ENCODE results near the gene GPR150. TPM values are rescaled to one million over a fixed set of nuclear protein-coding genes. Genes with fewer than 3 reads are reported as not detected.

The GPR150 gene
- total and polyA plus RNA-seq, 2 of the 4 experiments (the other 2 are of a cell fraction): under 0.01 to 0.10 TPM

- TF ChIP-seq BHLHE40 (IDR thresholded peaks at IDR 0.05; ENCODE audit: low read depth, low read length): no peak
These were observed 2.1 kb downstream of the GPR150 start (continued) for GRCh38 chr5:95621839-95622629.

GRCh38 chr5:95623706-95624105 is 3.8 kb downstream of the GPR150 start:
- POLR2A ChIA-PET (ENCODE audit: unreplicated experiment): no interaction called here
- intact Hi-C loops (cut with micrococcal nuclease) (no loop called here), dilution Hi-C loops (cut with HindIII; ENCODE audit: low sequenced_read_pairs, unreplicated experiment) (no loop called here), in situ Hi-C loops (cut with MboI; ENCODE audit: low sequenced_read_pairs) (no loop called here)
- CTCF ChIA-PET: no interaction called here
- H3K36me3 ChIP-seq (ENCODE audit: control insufficient read depth, insufficient read depth, low read length): no peaks in the 10 kb centered on the region
- no peak overlapping the region for H3K9ac ChIP-seq (ENCODE audit: low read depth, low read length)
- H3K4me3 ChIP-seq (ENCODE audit: insufficient read depth, low read depth, low read length): no peak overlapping the region
- H3K23ac ChIP-seq (ENCODE audit: low read depth, low read length): no peak overlapping the region
- no peaks in the 10 kb centered on the region for H3K79me1 ChIP-seq (ENCODE audit: low read depth in 1 of 2, low read length in 2 of 2)
- no peak overlapping the region for H4K5ac ChIP-seq (ENCODE audit: low read depth, low read length)
- no peak overlapping the region for H2AK9ac ChIP-seq (replicated peaks; ENCODE audit: low read depth, low read length, poor library complexity)
- no peak overlapping the region for H3K14ac ChIP-seq (replicated peaks; ENCODE audit: low read depth, low read length)
- no peak overlapping the region for H2BK120ac ChIP-seq (ENCODE audit: low read depth, low read length)
- no peak overlapping the region for H3K4ac ChIP-seq (ENCODE audit: low read depth, low read length)
- no TSS peak for BruUV-seq (replicated peaks)
- ATAC-seq (ENCODE audit: low read depth) (no peak), DNase-seq (no peak)
- H4K8ac ChIP-seq (ENCODE audit: low read depth in 2 of 2, low read length in 2 of 2): no peak overlapping the region
- no peak overlapping the region for H2BK5ac ChIP-seq (ENCODE audit: low read depth, low read length, poor library complexity, severe bottlenecking)
- TF ChIP-seq MXI1 (IDR thresholded peaks at IDR 0.05; ENCODE audit: borderline replicate concordance, low read depth, low read length) (no peak), USF2 (IDR thresholded peaks at IDR 0.05; ENCODE audit: low read depth, low read length) (no peak), NFE2L2 (IDR thresholded peaks at IDR 0.05; ENCODE audit: low read depth, low read length) (no peak), MAZ (IDR thresholded peaks at IDR 0.05; ENCODE audit: borderline replicate concordance, low read depth, low read length) (no peak), CEBPB (IDR thresholded peaks at IDR 0.05; ENCODE audit: low read depth, low read length) (no peak), RFX5 (IDR thresholded peaks at IDR 0.05; ENCODE audit: low read depth, low read length) (no peak), CHD1 (IDR thresholded peaks at IDR 0.05; ENCODE audit: low read depth, low read length) (no peak)
- H3K4me2 ChIP-seq (ENCODE audit: low read depth, low read length): no peak overlapping the region
- no peaks in the 10 kb centered on the region for H3K9me3 ChIP-seq (ENCODE audit: control insufficient read depth, insufficient read depth, low read length)
- no peaks in the 10 kb centered on the region for H3K27me3 ChIP-seq (ENCODE audit: control insufficient read depth, insufficient read depth, low read length)
- H3K27ac ChIP-seq (ENCODE audit: insufficient read depth, low read length): no peak overlapping the region
- no peak overlapping the region for H2AK5ac ChIP-seq (ENCODE audit: low read depth, low read length)
- H3K56ac ChIP-seq (ENCODE audit: extremely low read depth, insufficient read depth, low read length): no peak overlapping the region
- H3K4me1 ChIP-seq (ENCODE audit: control insufficient read depth, insufficient read depth, low read length): peaks cover 13% of the 10 kb centered on the region
- H4K20me1 ChIP-seq (ENCODE audit: insufficient read depth, low read length): no peaks in the 10 kb centered on the region
- H2AFZ ChIP-seq (replicated peaks; ENCODE audit: low read length, poor library complexity): no peak overlapping the region
- no peak overlapping the region; the same call in 2 of the 3 replicates for H2BK15ac ChIP-seq (ENCODE audit: low read depth, low read length)
- H3K9me1 ChIP-seq (ENCODE audit: insufficient read depth, low read length): no peaks in the 10 kb centered on the region
- H4K91ac ChIP-seq (ENCODE audit: insufficient read depth, low read depth, low read length): no peak overlapping the region
- H2BK20ac ChIP-seq (ENCODE audit: low read depth, low read length): no peak overlapping the region
- WGBS, 2 experiments (ENCODE audit: extremely low coverage in 2 of 2, insufficient read length in 1 of 2): no CpG with 5 or more reads among the region's 5 CpGs
- H3K18ac ChIP-seq (ENCODE audit: low read depth, low read length): no peak overlapping the region

All from IMR-90 (cell line).